Omental fat pad (tissue), 4 donors: Measurements from ENCODE around the gene CYB561D2. TPM values are rescaled to one million over a fixed set of nuclear protein-coding genes. Genes with fewer than 3 reads are reported as not detected.

Experiments
- ATAC-seq: fragments of 150-250 bp; one replicate; pipeline ENCODE4 v1.9.1; 2016; ENCODE audit warnings: mild to moderate bottlenecking, moderate library complexity; ENCODE audit not compliant: low FRiP score
- DNase-seq: peaks from one replicate; pipeline ENCODE4 v3.0.0-alpha.2; 2019; ENCODE audit warnings: low spot score
- CTCF ChIP-seq, 3 donors: fragments of 450-650 bp; IDR thresholded peaks; one replicate each; pipeline ENCODE4 v1.5.1; 2016 to 2017; ENCODE audit warnings: antibody characterized with exemption in 3 of 3, mild to moderate bottlenecking in 3 of 3, moderate library complexity in 2 of 3
- total RNA-seq, 4 donors: library from RNA; depleted of rRNA; stranded (reverse); fragments of >200 nt; gene quantifications; one replicate each; pipeline ENCODE4 v1.1.0, GENCODE V29; 2016

CYB561D2 gene
- total RNA-seq, 4 donors from 2014 or later, result 26.4 to 33.7 (median 30.2) TPM

- DNase-seq, result no peak
- TF ChIP-seq CTCF (IDR thresholded peaks at IDR 0.05), result no peak
- no peak for ATAC-seq
Observed at GRCh38 chr3:50323614-50324199, 27.0 kb upstream of the CYB561D2 start.

GRCh38 chr3:50324351-50325112 is 26.1 kb upstream of the CYB561D2 start:
- peak; percentile 77 for DNase-seq
- peak in 2 of 3 donors; percentile 79 to 84 for TF ChIP-seq CTCF (IDR thresholded peaks at IDR 0.05)
- no peak for ATAC-seq

- no peak for TF ChIP-seq CTCF (IDR thresholded peaks at IDR 0.05)
- DNase-seq, result no peak
Observed at GRCh38 chr3:50325113-50325480, 25.6 kb upstream of the CYB561D2 start.

GRCh38 chr3:50325497-50326181 is 25.0 kb upstream of the CYB561D2 start:
- no peak for TF ChIP-seq CTCF (IDR thresholded peaks at IDR 0.05)
- ATAC-seq (no peak), DNase-seq (no peak)

More at GRCh38 chr3:50325113-50325480, 25.6 kb upstream of the CYB561D2 start:
- ATAC-seq, result no peak

GRCh38 chr3:50326182-50326541 is 24.5 kb upstream of the CYB561D2 start:
- no peak for TF ChIP-seq CTCF (IDR thresholded peaks at IDR 0.05)
- ATAC-seq, result no peak
- DNase-seq, result no peak

GRCh38 chr3:50327129-50327528 is 23.5 kb upstream of the CYB561D2 start:
- TF ChIP-seq CTCF (IDR thresholded peaks at IDR 0.05), result no peak
- DNase-seq, result no peak
- no peak for ATAC-seq
